GM12892 (cell line): ENCODE data around the gene PEMT.

Experiments used
- POLR2A ChIP-seq: IDR thresholded peaks from 2 replicates; pipeline ENCODE4 v1.6.1; 2011; ENCODE audit warnings: low read depth, low read length, control low read depth
- POLR2AphosphoS5 ChIP-seq: IDR thresholded peaks from 2 replicates; pipeline ENCODE4 v1.6.1; 2011; ENCODE audit warnings: low read depth, low read length, control low read depth
- TAF1 ChIP-seq: IDR thresholded peaks from 2 replicates; pipeline ENCODE4 v1.6.1; 2011; ENCODE audit warnings: low read depth, mild to moderate bottlenecking, control low read depth, low read length, borderline replicate concordance

GRCh38 chr17:17545984-17546383 lies 45.5 kb downstream of the PEMT start:
- no peak for TF ChIP-seq POLR2A
- no peak for TF ChIP-seq POLR2AphosphoS5
- no peak for TF ChIP-seq TAF1
